CD14-positive monocyte (primary cell): Measurements from ENCODE around the gene HEPACAM. TPM values are rescaled to one million over a fixed set of nuclear protein-coding genes. Genes with fewer than 3 reads are reported as not detected.

ENCODE experiments used
- DNase-seq, 3 donors: peaks; one replicate each; pipeline ENCODE4 v3.0.0-alpha.2; 2011 to 2022
- H2AFZ ChIP-seq: 2 replicates; pipeline ENCODE4 v1.6.0; 2012; ENCODE audit warnings: mild to moderate bottlenecking, low read depth, low read length, inconsistent platforms; ENCODE audit not compliant: insufficient read depth, poor library complexity, severe bottlenecking
- H3K27ac ChIP-seq, 2 donors: 1 replicate in 1 of 2; 2 replicates in 1 of 2; pipeline ENCODE4 v1.5.1; 2012 to 2013; ENCODE audit warnings: low read length in 2 of 2, control low read depth in 1 of 2, inconsistent platforms in 1 of 2, low read depth in 1 of 2, mild to moderate bottlenecking in 1 of 2
- H3K27me3 ChIP-seq, 2 donors: one replicate each; pipeline versions ENCODE4 v1.6.0 to v1.6.1; 2011 to 2013; ENCODE audit warnings: low read length in 2 of 2; ENCODE audit not compliant: control insufficient read depth in 2 of 2, insufficient read depth in 2 of 2
- H3K36me3 ChIP-seq, 2 donors: replicated peaks in 1 of 2; 1 replicate in 1 of 2; 2 replicates in 1 of 2; pipeline versions ENCODE4 v1.5.1 to v1.6.1; 2012 to 2013; ENCODE audit warnings: low read length in 2 of 2, control low read depth in 1 of 2, inconsistent platforms in 1 of 2, mild to moderate bottlenecking in 1 of 2; ENCODE audit not compliant: insufficient read depth in 2 of 2, control insufficient read depth in 1 of 2
- H3K4me1 ChIP-seq, 2 donors: 1 replicate in 1 of 2; 2 replicates in 1 of 2; pipeline versions ENCODE4 v1.5.1 to v1.6.1; 2012 to 2013; ENCODE audit warnings: low read length in 2 of 2, control low read depth in 1 of 2, inconsistent platforms in 1 of 2, mild to moderate bottlenecking in 1 of 2, moderate library complexity in 1 of 2; ENCODE audit not compliant: insufficient read depth in 2 of 2, control insufficient read depth in 1 of 2
- H3K4me2 ChIP-seq: replicated peaks from 2 replicates; pipeline ENCODE3; 2012; ENCODE audit warnings: low read length, moderate library complexity, mild to moderate bottlenecking; ENCODE audit not compliant: poor library complexity, severe bottlenecking; ENCODE audit errors: extremely low read depth
- H3K4me3 ChIP-seq, 3 experiments: fragments of 200-600 bp in 1 of 3; sonication (generic) in 1 of 3; replicated peaks in 1 of 3; 1 replicate in 2 of 3; 2 replicates in 1 of 3; pipeline ENCODE4 v1.5.1; 2011 to 2013; ENCODE audit warnings: low read length in 3 of 3, mild to moderate bottlenecking in 3 of 3, control low read depth in 2 of 3, low read depth in 2 of 3, inconsistent platforms in 1 of 3, moderate library complexity in 1 of 3
- H3K79me2 ChIP-seq: 2 replicates; pipeline ENCODE4 v1.6.0; 2012; ENCODE audit warnings: mild to moderate bottlenecking, control low read depth, inconsistent platforms, low read length, moderate library complexity; ENCODE audit not compliant: insufficient read depth
- H3K9ac ChIP-seq: 2 replicates; pipeline ENCODE4 v1.6.0; 2017; ENCODE audit warnings: low read length, mild to moderate bottlenecking; ENCODE audit not compliant: insufficient read depth, poor library complexity, severe bottlenecking
- H3K9me3 ChIP-seq, 2 donors: replicated peaks in 1 of 2; 1 replicate in 1 of 2; 2 replicates in 1 of 2; pipeline versions ENCODE4 v1.5.1 to v1.6.1; 2012 to 2013; ENCODE audit warnings: low read length in 2 of 2, control low read depth in 1 of 2; ENCODE audit not compliant: control insufficient read depth in 1 of 2, insufficient read depth in 1 of 2
- H4K20me1 ChIP-seq: 2 replicates; pipeline ENCODE4 v1.6.0; 2012; ENCODE audit warnings: mild to moderate bottlenecking, low read length, control low read depth, moderate library complexity; ENCODE audit not compliant: insufficient read depth
- H3K27ac Mint-ChIP-seq, 7 donors: one replicate each; pipeline ENCODE4 v1.8.0; 2020; ENCODE audit warnings: mild to moderate bottlenecking in 7 of 7, mixed read lengths in 7 of 7, moderate library complexity in 6 of 7, inconsistent platforms in 2 of 7
- H3K27me3 Mint-ChIP-seq, 3 donors: one replicate each; pipeline ENCODE4 v1.8.0; 2021 to 2022; ENCODE audit warnings: low read depth in 3 of 3, mild to moderate bottlenecking in 3 of 3, mixed read lengths in 3 of 3, moderate library complexity in 3 of 3, inconsistent platforms in 1 of 3
- H3K36me3 Mint-ChIP-seq, 2 donors: one replicate each; pipeline ENCODE4 v1.8.0; 2020; ENCODE audit warnings: mixed read lengths in 2 of 2, inconsistent platforms in 1 of 2, mild to moderate bottlenecking in 1 of 2
- H3K4me1 Mint-ChIP-seq: one replicate; pipeline ENCODE4 v1.8.0; 2020; ENCODE audit warnings: mild to moderate bottlenecking, mixed read lengths
- H3K4me3 Mint-ChIP-seq, 2 donors: one replicate each; pipeline ENCODE4 v1.8.0; 2020; ENCODE audit warnings: mild to moderate bottlenecking in 2 of 2, mixed read lengths in 2 of 2, moderate library complexity in 1 of 2
- H3K9me3 Mint-ChIP-seq, 7 donors: one replicate each; pipeline ENCODE4 v1.8.0; 2020 to 2022; ENCODE audit warnings: mixed read lengths in 7 of 7, mild to moderate bottlenecking in 6 of 7, moderate library complexity in 6 of 7, inconsistent platforms in 2 of 7
- WGBS: methylation state at CpG from one replicate; pipeline ENCODE4 v1.1.5; 2013; ENCODE audit warnings: missing lambda C conversion rate; ENCODE audit not compliant: insufficient coverage; 5-methylcytosine and 5-hydroxymethylcytosine counted together
- intact Hi-C, 2 donors: fragments of 100-400 bp; cut with micrococcal nuclease; formaldehyde crosslinking; loops; one replicate each; pipeline versions ENCODE4 v1.15.0 to v1.15.1; 2023
- polyA plus RNA-seq, 3 donors: library from polyadenylated mRNA; depleted of rRNA in 1 of 3; unstranded in 2 of 3; stranded (reverse) in 1 of 3; fragments of 300-500 nt in 2 of 3; fragments of >200 nt in 1 of 3; fragmentation: Illumina TruSeq in 2 of 3; gene quantifications; 1 replicate in 2 of 3; 2 replicates in 1 of 3; pipeline ENCODE4 v1.2.3, GENCODE V29; 2012 to 2021
- TF ChIP-seq, protein P1 (sequence below): fragments of 200-600 bp; IDR thresholded peaks from one replicate; pipeline ENCODE4 v1.8.0; 2022; ENCODE audit warnings: antibody characterized with exemption, mild to moderate bottlenecking

The HEPACAM gene
- polyA plus RNA-seq, 3 donors: not detected

DNA sequence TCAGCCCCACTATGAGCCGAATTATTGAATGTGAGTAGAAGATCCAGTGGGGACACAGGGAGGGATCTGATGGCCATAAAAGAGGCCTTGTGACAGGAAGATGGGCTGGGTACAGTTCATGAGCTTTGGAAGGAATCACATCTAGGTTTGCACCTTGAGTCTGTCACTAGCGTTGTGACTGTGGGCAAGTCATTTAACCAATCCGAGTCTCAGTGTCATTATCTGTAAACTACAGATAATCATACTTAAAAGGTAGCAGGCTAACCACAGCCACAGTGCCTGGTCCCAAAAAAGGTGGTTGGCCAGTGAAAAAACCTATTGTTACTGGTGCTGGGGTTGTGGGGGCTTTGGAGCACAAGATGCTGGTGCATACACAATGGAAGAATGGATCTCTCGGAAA lies 13.0 kb downstream of the HEPACAM start:
- no peak overlapping the region for H3K9ac ChIP-seq
- no peak overlapping the region for H3K4me3 Mint-ChIP-seq
- no peaks in the 10 kb centered on the region for H3K36me3 Mint-ChIP-seq
- no peaks in the 10 kb centered on the region for H4K20me1 ChIP-seq
- 90% methylated on average over 2 of the region's 4 CpGs for WGBS
- H3K9me3 ChIP-seq: peaks cover 0 to 6% of the 10 kb centered on the region in 2 donors
- no peak overlapping the region for H3K4me2 ChIP-seq
- no peaks in the 10 kb centered on the region for H3K79me2 ChIP-seq
- no peak for DNase-seq
- H3K36me3 ChIP-seq: no peaks in the 10 kb centered on the region
- H3K4me1 ChIP-seq: peaks cover 4 to 10% of the 10 kb centered on the region in 2 donors
- H3K27me3 Mint-ChIP-seq: peaks cover 19 to 25% (median 22%) of the 10 kb centered on the region in 3 donors
- no peak overlapping the region for H3K4me3 ChIP-seq
- peaks cover 9% of the 10 kb centered on the region for H3K4me1 Mint-ChIP-seq
- no peak overlapping the region for H3K27ac Mint-ChIP-seq
- peaks cover 0 to 12% (median 9%) of the 10 kb centered on the region in 7 donors for H3K9me3 Mint-ChIP-seq
- no peak overlapping the region for H2AFZ ChIP-seq
- no peak overlapping the region for H3K27ac ChIP-seq
- intact Hi-C loops: no loop called here
- TF ChIP-seq, protein P1, sequence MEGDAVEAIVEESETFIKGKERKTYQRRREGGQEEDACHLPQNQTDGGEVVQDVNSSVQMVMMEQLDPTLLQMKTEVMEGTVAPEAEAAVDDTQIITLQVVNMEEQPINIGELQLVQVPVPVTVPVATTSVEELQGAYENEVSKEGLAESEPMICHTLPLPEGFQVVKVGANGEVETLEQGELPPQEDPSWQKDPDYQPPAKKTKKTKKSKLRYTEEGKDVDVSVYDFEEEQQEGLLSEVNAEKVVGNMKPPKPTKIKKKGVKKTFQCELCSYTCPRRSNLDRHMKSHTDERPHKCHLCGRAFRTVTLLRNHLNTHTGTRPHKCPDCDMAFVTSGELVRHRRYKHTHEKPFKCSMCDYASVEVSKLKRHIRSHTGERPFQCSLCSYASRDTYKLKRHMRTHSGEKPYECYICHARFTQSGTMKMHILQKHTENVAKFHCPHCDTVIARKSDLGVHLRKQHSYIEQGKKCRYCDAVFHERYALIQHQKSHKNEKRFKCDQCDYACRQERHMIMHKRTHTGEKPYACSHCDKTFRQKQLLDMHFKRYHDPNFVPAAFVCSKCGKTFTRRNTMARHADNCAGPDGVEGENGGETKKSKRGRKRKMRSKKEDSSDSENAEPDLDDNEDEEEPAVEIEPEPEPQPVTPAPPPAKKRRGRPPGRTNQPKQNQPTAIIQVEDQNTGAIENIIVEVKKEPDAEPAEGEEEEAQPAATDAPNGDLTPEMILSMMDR: no peak
- peaks cover 10 to 13% of the 10 kb centered on the region in 2 donors for H3K27me3 ChIP-seq

DNA sequence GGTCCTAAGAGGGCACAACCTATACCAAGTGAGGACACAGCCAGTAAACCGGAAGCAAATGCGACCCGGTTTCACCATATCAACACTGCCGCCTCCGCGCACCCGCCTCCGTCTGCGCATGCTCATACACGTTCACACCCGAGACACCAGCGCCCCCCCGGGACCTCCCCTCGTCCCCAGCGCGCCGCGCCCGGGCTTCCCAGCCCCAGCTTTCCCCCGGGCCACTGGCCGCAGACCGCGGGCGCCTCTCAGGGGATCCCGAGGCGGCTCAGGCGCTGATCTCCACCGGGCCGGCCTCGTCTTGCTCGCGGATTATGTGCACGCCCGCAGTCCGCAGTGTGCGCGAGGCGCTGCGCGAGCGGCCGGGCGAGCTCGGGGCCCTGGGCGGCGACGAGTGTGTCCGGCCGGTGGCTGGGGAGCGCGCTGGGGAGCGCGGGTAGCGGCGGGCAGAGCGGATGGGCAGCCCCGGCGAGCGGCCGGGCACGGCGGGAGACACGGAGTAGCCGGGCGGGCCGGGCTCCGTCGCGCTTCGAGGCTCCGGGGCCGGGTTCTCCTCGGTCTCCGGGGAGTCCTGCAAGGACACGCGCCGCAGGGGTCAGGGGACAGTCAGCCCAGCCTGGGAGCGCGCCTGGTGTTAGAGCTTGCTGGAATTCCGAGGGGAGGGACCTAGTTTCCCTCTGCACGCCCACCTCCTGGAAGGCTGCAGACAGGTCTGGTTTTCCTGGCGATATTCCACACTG lies 14.8 kb downstream of the HEPACAM start:
- H2AFZ ChIP-seq: peak overlapping the region; percentile 92
- H4K20me1 ChIP-seq: no peaks in the 10 kb centered on the region
- H3K4me2 ChIP-seq: peak overlapping the region; percentile 76
- peak overlapping the region; percentile 57 to 82 for H3K4me3 Mint-ChIP-seq
- WGBS: 9% methylated on average over 77 of the region's 82 CpGs
- peaks cover 15% of the 10 kb centered on the region for H3K4me1 Mint-ChIP-seq
- H3K4me1 ChIP-seq: peaks cover 4 to 10% of the 10 kb centered on the region in 2 donors
- no peak overlapping the region for H3K27ac ChIP-seq
- peaks cover 19 to 28% (median 22%) of the 10 kb centered on the region in 3 donors for H3K27me3 Mint-ChIP-seq
- no peaks in the 10 kb centered on the region for H3K36me3 ChIP-seq
- H3K9ac ChIP-seq: peak overlapping the region; percentile 27
- intact Hi-C loops: no loop called here
- H3K79me2 ChIP-seq: no peaks in the 10 kb centered on the region
- TF ChIP-seq, protein P1: no peak
- H3K27me3 ChIP-seq: peaks cover 10 to 13% of the 10 kb centered on the region in 2 donors
- H3K9me3 ChIP-seq: peaks cover 0 to 6% of the 10 kb centered on the region in 2 donors
- H3K9me3 Mint-ChIP-seq: peaks cover 0 to 12% (median 9%) of the 10 kb centered on the region in 7 donors
- no peak overlapping the region for H3K27ac Mint-ChIP-seq
- H3K4me3 ChIP-seq: peak overlapping the region in 2 of 3 experiments; percentile 33 to 67
- DNase-seq: peak; percentile 44 to 76 (median 50)
- no peaks in the 10 kb centered on the region for H3K36me3 Mint-ChIP-seq
